ENCODE data around the gene ZC3H10.
A peak's percentile ranks its signal among the peaks of the same experiment; 100 is the strongest.
"Not testable (repeated sequence)": the region's sequence is repeated elsewhere in the genome, so short reads cannot be mapped to it uniquely, and the experiment has no call there.

The ZC3H10 gene

DNA sequence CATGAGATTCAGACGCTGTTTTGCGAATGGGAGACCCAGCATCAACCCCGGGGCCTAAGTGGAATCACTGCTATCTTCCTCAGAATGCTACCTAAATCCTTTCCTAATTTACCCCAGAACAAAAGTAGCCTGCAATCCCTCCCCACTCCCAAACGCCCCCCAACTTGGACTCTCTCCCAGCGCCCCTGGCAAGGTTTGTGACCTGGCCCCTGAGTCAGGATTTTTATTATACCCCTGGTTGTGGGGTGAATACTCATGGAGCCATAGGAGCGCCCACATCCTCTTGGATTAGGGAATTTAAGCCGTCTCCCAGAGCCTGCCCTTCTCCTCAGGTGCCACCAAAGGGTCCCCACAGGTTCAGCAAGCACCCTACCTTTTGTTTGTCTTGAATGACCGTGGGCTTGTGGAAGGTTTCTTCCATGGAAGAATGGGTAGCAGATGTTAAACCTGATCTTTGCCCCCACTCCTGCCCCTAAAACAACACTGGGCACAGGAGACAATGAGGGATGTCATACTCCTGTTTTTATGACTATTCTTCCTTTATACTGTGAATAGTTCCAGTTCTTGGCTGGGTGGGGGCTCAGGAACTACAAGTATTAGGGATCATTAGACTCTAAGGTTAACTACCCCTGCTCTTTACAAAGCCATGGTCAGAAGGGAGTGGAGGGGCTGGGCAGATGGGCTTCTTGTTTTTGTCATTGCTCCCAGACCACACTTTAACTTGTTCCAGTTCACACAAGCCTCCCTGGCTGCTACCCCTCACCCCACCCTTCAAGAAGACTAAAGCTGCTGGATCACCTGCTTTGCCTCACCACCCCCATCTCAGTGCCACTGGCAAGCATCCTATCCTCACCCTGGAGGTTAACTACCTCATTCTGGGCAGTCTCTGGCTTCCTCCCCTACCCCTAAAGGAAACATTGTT lies 35.0 kb downstream of the ZC3H10 start:
- H3K27ac ChIP-seq: peak overlapping the region; percentile 86
- no peak for DNase-seq (ENCODE audit: low read depth, low spot score)

DNA sequence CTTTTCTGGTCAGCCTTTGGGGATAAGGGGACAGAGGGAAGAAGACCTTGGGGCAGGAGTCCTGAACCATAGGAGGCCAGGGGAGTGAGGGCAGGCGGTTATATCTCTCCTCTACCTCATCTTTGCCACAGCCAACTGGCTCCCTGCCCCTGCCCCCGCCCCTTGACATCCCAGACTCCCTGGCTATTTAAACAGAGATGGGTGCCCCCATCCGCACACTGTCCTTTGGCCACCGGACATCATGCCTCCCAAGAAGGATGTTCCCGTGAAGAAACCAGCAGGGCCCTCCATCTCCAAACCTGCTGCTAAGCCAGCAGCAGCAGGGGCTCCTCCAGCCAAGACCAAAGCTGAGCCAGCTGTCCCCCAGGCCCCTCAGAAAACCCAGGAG lies 35.6 kb downstream of the ZC3H10 start:
- DNase-seq (ENCODE audit: low read depth, low spot score): no peak
- no peak overlapping the region for H3K27ac ChIP-seq

DNA sequence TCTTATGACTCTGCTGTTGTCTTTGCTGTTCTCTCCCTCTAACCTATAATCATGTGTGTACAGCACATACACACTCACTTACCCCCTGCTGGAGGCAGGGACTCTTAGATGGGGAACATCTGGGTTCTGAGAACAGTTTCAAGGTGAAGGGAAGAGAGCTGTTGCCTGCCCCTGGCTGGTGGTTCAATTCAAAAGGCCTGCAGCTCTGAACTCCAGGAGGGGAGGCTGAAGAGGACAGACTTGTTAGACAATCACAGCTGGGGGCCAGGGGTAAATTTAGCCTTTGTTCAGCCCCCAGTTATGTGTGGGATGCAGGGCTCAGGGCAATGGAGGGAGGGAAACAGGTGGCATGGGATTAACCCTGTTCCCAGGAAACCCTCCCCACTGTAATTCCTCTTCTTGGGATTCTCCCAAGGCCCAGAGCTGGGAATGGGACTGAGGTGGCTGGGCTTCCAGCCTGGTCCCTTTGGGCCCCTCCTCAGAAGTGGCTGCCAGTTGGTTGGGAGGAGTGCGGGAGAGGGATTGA lies 36.2 kb downstream of the ZC3H10 start:
- no peak for DNase-seq (ENCODE audit: low read depth, low spot score)
- H3K27ac ChIP-seq: no peak overlapping the region

DNA sequence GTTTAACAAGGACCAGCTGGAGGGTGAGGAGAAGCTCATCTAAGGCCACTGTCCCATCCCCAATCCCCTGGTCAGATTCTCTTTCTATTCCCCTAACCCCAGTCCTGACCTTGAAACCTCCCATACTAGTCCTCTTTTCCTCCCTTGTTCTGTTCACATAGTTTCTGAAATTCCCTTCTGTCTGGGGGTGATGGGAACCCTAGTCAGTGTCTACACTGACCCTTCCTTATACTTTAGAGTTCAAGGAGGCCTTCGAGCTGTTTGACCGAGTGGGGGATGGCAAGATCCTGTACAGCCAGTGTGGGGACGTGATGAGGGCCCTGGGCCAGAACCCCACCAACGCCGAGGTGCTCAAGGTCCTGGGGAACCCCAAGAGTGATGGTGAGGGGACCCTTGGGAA lies 36.8 kb downstream of the ZC3H10 start:
- H3K27ac ChIP-seq: no peak overlapping the region
- DNase-seq (ENCODE audit: low read depth, low spot score): no peak

DNA sequence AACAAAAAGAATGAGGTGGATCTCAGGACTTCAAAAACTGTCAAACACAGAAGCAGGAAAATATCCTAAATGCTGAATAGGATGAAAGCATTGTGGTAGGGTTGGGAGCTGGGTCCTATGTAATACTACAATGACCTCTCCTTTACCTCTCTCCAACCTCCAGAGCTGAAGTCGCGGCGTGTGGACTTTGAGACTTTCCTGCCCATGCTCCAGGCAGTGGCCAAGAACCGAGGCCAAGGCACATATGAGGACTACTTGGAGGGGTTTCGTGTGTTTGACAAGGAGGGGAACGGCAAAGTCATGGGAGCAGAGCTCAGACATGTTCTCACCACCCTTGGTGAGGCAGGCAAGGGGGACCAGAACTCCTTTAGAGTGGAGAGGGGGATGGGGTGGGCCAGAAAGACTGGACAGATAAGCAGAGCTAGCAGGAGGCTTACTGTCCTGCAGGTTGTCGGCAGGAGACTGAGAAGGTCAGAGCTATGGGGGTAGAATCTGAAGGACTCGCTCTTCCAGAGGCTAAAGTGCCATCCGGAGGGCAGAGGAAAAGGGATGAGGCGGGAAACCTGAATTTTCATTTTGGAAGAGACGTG lies 37.3 kb downstream of the ZC3H10 start:
- no peak for DNase-seq (ENCODE audit: low read depth, low spot score)
- no peak overlapping the region for H3K27ac ChIP-seq

DNA sequence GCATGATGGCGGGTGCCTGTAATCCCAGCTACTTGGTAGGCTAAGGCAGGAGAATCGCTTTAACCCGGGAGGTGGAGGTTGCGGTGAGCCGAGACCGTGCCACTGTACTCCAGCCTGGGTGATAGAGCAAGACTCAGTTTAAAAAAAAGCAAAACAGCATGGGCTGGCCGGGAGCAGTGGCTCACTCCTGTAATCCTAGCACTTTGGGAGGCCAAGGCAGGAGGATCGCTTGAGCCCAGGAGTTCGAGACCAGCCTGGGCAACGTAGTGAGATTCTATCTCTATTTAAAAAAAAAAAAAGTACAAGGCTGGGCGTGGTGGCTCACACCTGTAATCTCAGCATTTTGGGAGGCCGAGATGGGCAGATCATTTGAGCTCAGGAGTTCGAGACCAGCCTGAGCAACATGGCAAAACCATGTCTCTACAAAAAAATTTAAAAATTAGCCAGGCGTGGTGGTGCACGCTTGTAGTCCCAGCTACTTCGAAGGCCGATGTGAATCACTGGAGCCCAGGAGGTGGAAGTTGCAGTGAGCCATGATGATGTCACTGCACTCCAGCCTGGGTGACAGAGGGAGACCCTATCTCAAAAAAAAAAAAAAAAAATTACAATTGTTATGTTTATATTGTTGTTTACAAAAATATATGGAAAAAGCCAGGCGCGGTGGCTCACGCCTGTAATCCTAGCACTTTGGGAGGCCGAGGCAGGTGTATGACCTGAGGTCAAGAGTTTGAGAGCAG lies 38.6 kb downstream of the ZC3H10 start:
- DNase-seq (ENCODE audit: low read depth, low spot score): not testable (repeated sequence)
- H3K27ac ChIP-seq: peak overlapping the region; percentile 94

DNA sequence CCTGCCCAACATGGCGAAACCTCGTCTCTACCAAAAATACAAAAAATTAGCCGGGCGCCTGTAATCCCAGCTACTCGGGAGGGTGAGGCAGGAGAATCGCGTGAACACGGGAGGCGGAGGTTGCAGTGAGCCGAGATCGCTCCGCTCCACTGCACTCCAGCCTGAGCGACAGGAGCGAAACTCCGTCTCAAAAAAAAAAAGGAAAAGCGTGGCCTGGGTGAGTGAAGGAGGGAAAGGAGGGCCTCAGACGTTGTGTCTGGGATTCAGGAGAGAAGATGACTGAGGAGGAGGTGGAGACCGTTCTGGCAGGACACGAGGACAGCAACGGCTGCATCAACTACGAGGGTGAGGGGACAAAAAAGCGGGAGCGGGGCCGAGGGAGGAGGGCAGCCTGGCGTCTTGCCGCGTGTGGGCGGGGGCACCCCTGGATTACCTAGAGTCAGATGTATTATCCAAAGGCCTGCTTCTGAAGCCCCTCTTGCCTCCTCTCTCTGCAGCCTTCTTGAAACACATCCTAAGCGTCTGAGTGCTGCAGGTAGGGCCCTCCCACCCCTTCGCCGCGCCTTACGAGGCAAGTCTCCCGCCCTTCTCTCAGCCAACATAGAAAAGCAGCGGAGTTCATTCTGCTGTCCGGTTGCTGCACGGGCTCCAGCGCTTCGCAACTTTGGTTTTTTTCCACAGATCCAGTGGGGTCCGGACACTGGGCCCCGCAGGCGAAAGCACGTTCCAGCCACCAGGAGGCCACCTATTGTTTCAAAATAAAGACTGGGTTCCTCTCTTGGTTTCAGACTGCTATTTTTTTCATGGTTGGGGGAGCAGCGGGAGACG lies 39.3 kb downstream of the ZC3H10 start:
- peak overlapping the region; percentile 94 for H3K27ac ChIP-seq
- no peak for DNase-seq (ENCODE audit: low read depth, low spot score)

DNA sequence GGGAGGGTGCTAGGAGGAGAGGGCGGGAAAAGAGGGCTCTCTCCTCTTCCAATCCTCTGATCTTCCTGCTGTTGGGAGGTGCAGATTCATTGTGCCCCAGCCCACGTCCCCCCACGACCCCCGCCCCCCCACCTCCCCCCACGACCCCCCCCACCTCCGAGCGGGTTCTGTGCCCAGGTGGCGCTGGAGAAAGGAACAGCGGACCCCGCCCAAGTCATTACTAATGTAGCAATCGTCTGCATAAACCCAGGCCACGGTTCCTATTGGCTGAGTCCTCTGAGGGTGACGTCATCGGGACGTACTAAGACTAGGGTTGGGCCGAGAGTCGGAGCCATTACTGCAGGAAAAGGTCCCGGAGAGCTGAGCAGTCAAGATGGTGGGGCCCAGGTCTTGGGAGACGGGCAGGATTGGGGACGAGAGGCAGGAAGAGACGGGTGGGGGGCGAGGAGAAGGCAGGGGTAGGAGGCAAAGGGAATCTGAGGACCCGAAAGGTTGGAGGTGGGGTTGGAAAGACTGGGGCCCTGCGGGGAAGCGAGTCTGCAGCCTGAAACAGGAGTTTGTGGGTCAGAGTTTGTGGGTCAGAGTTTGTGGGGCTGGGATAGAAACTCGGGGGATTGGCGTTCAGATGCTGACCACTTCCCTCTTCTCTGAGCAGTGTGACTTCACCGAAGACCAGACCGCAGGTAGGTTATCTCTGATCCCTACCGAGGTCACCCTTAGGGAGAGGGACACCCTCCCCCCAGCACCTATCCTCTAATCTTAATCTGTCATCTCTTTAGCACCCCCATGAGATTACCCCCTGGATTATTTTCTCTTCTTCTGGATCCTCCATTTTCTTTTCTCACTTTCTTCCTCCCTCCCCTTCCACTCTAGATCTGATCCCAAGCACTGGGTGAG lies 40.2 kb downstream of the ZC3H10 start, which contains the start of gene MYL6:
Gene MYL6, plus strand, starts transcription at position 331 of the 897 bp plus-strand sequence. Its CDS starts 43 bp downstream, at position 374.
- H3K27ac ChIP-seq: peak within 1 kb of the TSS; percentile 94
- peak; percentile 94 for DNase-seq (ENCODE audit: low read depth, low spot score)

DNA sequence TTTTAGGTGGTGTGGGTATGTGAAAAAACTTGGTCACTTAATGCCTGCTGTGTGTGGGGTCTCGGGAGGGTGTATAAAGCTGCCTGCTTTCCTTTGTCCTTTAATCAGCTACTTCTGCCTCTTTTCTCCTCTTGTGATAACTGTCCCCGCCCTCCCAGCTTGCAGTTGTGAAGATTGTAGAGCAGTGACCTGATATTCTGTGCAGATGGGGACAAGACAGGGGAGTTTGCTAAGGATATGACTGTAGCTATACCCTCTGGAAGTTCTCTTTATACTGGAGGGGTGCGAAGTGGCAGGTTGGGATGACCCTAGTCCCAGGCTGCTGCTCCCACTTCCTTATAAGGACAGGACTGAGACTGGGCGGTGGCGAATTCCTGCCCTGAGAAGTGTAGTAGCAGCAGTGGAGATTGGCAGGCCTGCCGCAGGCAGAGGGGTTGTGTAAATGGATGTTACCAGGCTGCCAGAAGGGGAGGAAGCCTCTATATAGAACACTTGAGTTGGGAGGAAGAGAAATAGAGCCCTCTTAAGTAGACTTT lies 40.9 kb downstream of the ZC3H10 start:
- DNase-seq (ENCODE audit: low read depth, low spot score): peak; percentile 18
- H3K27ac ChIP-seq: peak overlapping the region; percentile 94

DNA sequence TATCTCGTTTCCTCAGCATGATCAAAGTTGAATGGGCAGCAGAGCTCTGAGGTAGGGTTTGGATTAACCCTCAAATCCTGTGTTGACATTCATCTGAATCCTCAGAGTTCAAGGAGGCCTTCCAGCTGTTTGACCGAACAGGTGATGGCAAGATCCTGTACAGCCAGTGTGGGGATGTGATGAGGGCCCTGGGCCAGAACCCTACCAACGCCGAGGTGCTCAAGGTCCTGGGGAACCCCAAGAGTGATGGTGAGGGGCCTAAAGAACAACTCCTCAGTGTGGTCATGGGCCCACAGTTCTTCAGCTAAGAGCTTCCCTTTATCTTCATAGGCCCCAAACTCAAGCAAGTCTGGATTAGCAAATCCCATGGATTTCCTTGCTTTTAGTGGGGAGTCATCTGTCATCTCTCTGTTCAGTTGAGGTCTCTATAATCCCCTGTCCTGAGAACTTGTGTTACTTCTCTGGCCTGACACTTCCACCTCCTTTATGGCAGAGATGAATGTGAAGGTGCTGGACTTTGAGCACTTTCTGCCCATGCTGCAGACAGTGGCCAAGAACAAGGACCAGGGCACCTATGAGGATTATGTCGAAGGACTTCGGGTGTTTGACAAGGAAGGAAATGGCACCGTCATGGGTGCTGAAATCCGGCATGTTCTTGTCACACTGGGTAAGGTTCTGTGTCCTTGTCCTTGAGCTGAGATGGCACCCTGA lies 41.6 kb downstream of the ZC3H10 start:
- peak overlapping the region; percentile 94 for H3K27ac ChIP-seq
- DNase-seq (ENCODE audit: low read depth, low spot score): no peak

DNA sequence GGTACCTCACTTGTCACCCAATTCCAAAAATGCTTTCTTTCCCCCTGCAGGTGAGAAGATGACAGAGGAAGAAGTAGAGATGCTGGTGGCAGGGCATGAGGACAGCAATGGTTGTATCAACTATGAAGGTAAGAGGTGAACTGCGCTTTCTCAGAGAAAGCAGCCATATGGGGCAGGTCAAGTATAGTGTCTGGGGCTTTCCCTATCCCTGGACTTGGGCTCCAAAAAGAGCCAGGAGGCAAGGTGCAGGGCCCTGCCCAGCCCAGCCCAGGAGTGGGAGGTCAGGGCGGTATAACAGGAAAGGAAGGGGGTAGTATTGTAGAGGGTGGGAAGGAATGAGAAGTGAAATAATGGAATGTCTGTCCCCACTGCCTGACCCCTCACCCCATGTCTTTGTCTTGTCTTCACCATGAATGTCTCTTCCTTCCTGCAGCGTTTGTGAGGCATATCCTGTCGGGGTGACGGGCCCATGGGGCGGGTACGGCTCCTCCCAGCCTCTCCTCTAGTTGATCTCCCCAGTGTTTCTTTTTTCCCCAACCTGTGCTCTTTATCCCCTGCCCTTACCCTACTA lies 42.2 kb downstream of the ZC3H10 start:
- peak overlapping the region; percentile 94 for H3K27ac ChIP-seq
- no peak for DNase-seq (ENCODE audit: low read depth, low spot score)

DNA sequence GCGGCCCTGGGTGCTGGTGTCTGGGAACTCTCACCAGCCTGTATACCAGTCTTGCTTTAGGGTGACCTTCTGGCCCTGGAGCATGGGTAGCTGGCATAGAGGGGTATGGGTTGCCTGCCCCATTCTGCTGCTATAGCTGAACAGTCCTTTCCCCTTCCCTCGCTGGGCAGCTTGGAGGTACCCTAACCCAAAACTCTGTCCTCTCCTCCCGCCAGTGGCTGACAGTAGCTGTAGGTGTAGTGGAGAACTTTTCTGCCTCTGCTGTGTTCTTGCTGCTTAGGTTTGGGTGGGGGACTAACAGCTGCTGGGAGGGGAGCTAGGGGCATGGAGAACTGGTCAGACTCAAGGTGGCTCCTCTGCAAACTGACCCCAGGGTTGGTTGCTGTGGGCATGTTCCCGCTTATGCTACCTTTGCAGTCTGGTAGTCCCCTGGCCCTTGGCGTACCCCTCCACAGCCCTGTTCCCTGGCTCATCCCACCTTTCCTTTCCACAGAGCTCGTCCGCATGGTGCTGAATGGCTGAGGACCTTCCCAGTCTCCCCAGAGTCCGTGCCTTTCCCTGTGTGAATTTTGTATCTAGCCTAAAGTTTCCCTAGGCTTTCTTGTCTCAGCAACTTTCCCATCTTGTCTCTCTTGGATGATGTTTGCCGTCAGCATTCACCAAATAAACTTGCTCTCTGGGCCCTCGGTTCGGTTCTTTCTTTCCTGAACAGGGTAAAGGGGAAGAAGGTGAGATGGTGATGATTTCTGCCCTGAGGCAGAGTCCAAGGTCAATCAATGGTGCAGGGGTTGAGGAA lies 43.0 kb downstream of the ZC3H10 start:
- peak overlapping the region; percentile 94 for H3K27ac ChIP-seq
- no peak for DNase-seq (ENCODE audit: low read depth, low spot score)

DNA sequence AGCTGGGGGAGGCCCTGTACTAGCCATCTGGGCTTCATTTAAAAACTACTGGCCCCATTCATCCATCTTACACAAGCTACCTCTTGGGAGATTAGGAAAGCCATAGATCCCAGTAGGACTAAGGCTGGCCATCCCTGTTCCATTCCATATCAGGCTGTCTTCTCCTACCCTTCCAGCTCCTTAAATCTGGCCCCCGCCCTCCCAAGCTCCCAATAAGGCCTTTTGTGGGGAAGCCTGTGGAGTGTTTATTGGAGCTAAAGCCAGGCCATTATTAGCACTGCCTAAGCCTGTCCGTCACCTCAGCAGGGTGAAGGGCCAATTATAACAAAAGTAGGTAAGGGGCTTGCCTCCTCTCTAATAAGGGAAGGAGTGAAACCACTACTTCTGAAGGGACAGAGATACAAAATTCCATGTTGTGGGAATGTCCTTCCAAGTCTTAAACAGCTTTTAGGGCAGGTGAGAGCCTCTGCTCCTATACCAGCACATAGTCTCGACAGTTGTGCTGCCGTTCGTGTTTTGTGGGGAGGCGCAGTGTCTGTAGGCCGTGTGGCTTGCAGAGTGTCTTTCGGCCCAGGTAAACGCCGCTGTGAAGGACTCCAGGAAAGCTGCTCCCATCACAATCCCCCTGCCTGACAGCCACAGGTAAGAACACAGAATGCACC lies 43.8 kb downstream of the ZC3H10 start:
- peak overlapping the region; percentile 94 for H3K27ac ChIP-seq
- DNase-seq (ENCODE audit: low read depth, low spot score): no peak

DNA sequence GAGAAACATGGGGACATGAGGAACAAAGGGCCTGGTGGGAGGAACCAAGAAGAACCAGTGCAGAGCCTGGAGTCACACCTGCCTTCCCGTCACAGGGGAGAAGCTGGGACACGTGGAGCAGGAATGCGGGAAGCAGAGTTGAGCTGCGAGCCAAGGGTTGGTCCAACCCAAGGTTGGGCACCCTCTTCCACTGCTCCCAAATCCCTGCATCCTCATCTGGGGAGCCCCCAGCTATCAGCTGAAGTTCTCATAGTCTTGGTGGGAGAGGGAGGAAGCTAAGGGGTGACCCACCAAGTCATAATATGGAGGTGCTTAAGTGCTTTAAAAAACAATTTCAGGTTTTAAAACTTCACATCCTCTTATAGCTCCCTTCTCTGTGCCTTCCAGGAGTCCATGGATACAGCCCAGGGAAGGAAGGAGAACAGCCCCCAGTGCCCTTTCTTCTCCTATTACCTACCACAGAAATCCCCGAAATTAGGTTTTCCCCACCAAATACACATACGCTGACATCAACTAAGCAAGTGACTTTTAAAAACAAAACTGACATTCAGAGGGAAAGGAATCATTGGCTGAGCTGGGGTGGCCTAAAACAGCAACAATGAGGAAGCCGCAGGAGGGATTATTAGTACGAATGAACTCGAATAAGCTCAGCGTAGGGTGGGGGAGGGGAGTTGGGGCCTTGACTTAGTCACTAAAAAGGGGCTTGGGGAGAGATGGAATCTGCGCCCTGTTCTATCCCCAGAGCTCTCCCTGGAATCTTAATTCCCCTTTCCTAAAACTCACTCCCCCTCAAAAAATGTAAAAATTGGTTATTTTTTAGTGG lies 44.6 kb downstream of the ZC3H10 start:
- DNase-seq (ENCODE audit: low read depth, low spot score): no peak
- peak overlapping the region; percentile 94 for H3K27ac ChIP-seq

DNA sequence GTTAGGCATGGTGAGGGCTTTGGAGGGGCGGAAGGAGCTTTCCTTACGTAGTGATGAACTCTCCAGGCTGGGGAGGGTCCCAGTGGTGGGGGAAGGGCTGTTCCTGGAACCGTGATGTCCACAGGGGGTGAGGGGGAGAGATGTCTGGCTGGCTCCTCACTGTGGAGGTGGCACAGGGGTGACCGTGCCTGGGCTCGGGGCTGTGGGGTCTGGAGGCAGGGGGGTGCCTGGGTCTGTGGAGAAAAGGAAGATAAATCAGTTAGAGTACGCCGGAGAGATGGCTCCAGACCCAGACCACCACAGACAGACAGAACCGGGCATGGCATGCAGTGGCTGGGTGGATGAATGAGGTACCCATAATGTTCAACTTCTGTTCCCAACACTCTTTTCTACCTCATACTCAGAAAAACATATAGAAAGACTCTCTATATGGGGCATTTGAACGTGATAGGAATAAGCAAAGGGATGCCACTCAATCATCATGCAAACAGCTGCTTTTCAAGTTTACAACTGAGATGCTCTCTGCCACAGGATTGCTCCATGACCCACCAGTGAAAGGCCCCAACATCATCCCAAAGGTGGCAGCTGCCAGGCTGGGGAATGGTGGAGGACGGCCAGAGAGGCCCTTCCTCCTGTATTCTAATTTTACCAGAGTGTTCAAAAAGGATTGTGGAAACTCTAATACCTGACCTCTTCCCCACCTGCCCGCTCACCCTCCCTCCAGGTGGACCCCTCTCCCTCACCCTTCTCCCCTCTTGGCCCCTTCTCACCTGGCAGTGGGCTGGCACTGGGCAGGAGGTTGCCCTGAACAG lies 45.7 kb downstream of the ZC3H10 start:
- peak overlapping the region; percentile 94 for H3K27ac ChIP-seq

More for the DNA sequence above, 45.7 kb downstream of the ZC3H10 start:
- DNase-seq (ENCODE audit: low read depth, low spot score): no peak

Measured in epithelial cell of prostate (primary cell).